Uterus (tissue), 4 donors: ENCODE results near the gene THSD4. TPM values are rescaled to one million over a fixed set of nuclear protein-coding genes. Genes with fewer than 3 reads are reported as not detected.

ENCODE experiments used
- DNase-seq, 2 donors: peaks; one replicate each; pipeline ENCODE4 v3.0.0-alpha.2; 2019 to 2020
- H3K27ac ChIP-seq, 2 donors: fragments of 200-600 bp; sonication (generic); 1 replicate in 1 of 2; 2 replicates in 1 of 2; pipeline ENCODE4 v1.5.1; 2016 to 2018
- H3K27me3 ChIP-seq, 2 donors: fragments of 200-600 bp; sonication (generic); one replicate each; pipeline ENCODE4 v1.5.1; 2018 to 2019; ENCODE audit warnings: control low read depth in 1 of 2
- H3K36me3 ChIP-seq, 2 donors: fragments of 200-600 bp; sonication (generic); one replicate each; pipeline ENCODE4 v1.5.1; 2019; ENCODE audit warnings: control low read depth in 1 of 2
- H3K4me1 ChIP-seq, 2 donors: fragments of 200-600 bp; sonication (generic); one replicate each; pipeline ENCODE4 v1.5.1; 2018 to 2019; ENCODE audit warnings: control low read depth in 1 of 2
- H3K4me3 ChIP-seq, 2 donors: fragments of 200-600 bp; sonication (generic); 1 replicate in 1 of 2; 2 replicates in 1 of 2; pipeline ENCODE4 v1.5.1; 2018 to 2019; ENCODE audit warnings: mild to moderate bottlenecking in 1 of 2
- H3K9me3 ChIP-seq, 2 donors: fragments of 200-600 bp; sonication (generic); one replicate each; pipeline ENCODE4 v1.5.1; 2019; ENCODE audit warnings: control low read depth in 1 of 2
- POLR2A ChIP-seq, 2 donors: fragments of 450-650 bp; IDR thresholded peaks; one replicate each; pipeline ENCODE4 v1.6.1; 2016; ENCODE audit warnings: antibody characterized with exemption in 2 of 2, mild to moderate bottlenecking in 1 of 2, moderate library complexity in 1 of 2
- intact Hi-C: fragments of 100-400 bp; cut with DNase I; formaldehyde crosslinking; loops from one replicate; pipeline ENCODE4 v1.15.1; 2023; ENCODE audit warnings: low total_unique reads
- total RNA-seq, 4 donors: library from RNA; depleted of rRNA in 3 of 4; stranded (reverse); fragments of >200 nt in 3 of 4; gene quantifications; one replicate each; pipeline versions ENCODE4 v1.1.0 to v1.2.4, GENCODE V29; 2014 to 2023
- TF ChIP-seq, protein P1 (sequence below), 4 experiments: fragments of 200-600 bp in 2 of 4; fragments of 450-650 bp in 2 of 4; sonication (generic) in 2 of 4; IDR thresholded peaks; one replicate each; pipeline ENCODE4 v1.5.1; 2016 to 2019; ENCODE audit warnings: antibody characterized with exemption in 4 of 4, mild to moderate bottlenecking in 2 of 4, moderate library complexity in 1 of 4
- donor health status: DM: yes; HTN: yes; CAD: no.

Gene THSD4
- total RNA-seq, 4 donors from 2014 or later: 7.1 to 144 (median 35.4) TPM

DNA sequence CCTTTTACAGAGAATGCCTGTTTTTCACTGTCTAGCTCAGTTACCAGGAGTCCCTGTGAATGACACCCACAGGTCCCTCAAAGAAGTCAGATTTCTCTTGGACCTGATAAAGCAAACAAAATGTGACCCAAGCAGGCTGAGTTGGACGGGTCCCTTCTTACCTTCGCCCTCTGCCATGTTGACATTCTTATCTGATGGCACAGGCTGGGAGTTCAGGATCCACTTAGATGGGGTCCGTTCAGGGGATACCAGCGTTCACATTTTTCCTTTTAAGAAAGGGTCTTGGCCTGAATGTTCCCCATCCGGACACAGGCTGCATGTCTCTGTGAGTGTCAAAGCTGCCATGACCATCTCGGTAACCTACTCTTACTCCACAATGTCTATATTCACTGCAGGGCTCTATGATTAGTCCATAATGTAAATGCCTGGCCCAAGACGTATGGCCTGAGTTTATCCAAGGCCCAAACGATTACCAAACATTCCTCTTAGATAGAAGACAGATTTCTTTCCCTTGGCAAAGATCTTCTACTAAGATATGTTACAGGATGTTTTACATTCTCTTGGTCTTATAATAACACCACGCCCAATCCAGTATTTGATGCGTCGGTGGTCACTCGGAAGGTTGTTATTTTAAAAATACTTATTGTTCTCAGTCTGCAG is 179.1 kb downstream of the THSD4 start:
- no peaks in the 10 kb centered on the region for H3K9me3 ChIP-seq
- no peak for DNase-seq
- intact Hi-C loops: no loop called here

GRCh38 chr15:71294911-71295602 is 179.8 kb downstream of the THSD4 start:
- Histone ChIP-seq H3K27me3 (no peaks in the 10 kb centered on the region), H3K27ac (peak overlapping the region; percentile 53 to 66), H3K9me3 (no peaks in the 10 kb centered on the region), H3K36me3 (no peaks in the 10 kb centered on the region), H3K4me1 (peaks cover 0 to 4% of the 10 kb centered on the region in 2 donors), H3K4me3 (no peak overlapping the region)
- DNase-seq: peak; percentile 33 to 59
- TF ChIP-seq, protein P1, sequence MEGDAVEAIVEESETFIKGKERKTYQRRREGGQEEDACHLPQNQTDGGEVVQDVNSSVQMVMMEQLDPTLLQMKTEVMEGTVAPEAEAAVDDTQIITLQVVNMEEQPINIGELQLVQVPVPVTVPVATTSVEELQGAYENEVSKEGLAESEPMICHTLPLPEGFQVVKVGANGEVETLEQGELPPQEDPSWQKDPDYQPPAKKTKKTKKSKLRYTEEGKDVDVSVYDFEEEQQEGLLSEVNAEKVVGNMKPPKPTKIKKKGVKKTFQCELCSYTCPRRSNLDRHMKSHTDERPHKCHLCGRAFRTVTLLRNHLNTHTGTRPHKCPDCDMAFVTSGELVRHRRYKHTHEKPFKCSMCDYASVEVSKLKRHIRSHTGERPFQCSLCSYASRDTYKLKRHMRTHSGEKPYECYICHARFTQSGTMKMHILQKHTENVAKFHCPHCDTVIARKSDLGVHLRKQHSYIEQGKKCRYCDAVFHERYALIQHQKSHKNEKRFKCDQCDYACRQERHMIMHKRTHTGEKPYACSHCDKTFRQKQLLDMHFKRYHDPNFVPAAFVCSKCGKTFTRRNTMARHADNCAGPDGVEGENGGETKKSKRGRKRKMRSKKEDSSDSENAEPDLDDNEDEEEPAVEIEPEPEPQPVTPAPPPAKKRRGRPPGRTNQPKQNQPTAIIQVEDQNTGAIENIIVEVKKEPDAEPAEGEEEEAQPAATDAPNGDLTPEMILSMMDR (IDR thresholded peaks at IDR 0.05): no peak
- TF ChIP-seq POLR2A (IDR thresholded peaks at IDR 0.05): no peak
- intact Hi-C loops: no loop called here

More for the DNA sequence above, 179.1 kb downstream of the THSD4 start:
- Histone ChIP-seq H3K36me3 (no peaks in the 10 kb centered on the region), H3K4me3 (no peak overlapping the region), H3K4me1 (peaks cover 0 to 4% of the 10 kb centered on the region in 2 donors), H3K27ac (peak overlapping the region; percentile 53 to 66), H3K27me3 (no peaks in the 10 kb centered on the region)
- TF ChIP-seq, protein P1 (IDR thresholded peaks at IDR 0.05): no peak

- DNase-seq: no peak
- Histone ChIP-seq H3K27me3 (no peaks in the 10 kb centered on the region), H3K36me3 (no peaks in the 10 kb centered on the region), H3K9me3 (no peaks in the 10 kb centered on the region), H3K27ac (peak overlapping the region; percentile 53 to 66), H3K4me3 (no peak overlapping the region), H3K4me1 (peaks cover 0 to 9% of the 10 kb centered on the region in 2 donors)
- intact Hi-C loops: no loop called here
- TF ChIP-seq POLR2A (IDR thresholded peaks at IDR 0.05): no peak
- TF ChIP-seq, protein P1 (IDR thresholded peaks at IDR 0.05): no peak
These were observed 180.5 kb downstream of the THSD4 start for GRCh38 chr15:71295603-71296314.

GRCh38 chr15:71296315-71296679 is 181.0 kb downstream of the THSD4 start:
- H3K27me3 ChIP-seq: no peaks in the 10 kb centered on the region
- H3K4me3 ChIP-seq: no peak overlapping the region
- TF ChIP-seq POLR2A (IDR thresholded peaks at IDR 0.05): no peak
- TF ChIP-seq, protein P1 (IDR thresholded peaks at IDR 0.05): no peak
- intact Hi-C loops: no loop called here
- no peaks in the 10 kb centered on the region for H3K36me3 ChIP-seq
- DNase-seq: no peak
- no peaks in the 10 kb centered on the region for H3K9me3 ChIP-seq
- peak overlapping the region in 1 of 2 donors; percentile 53 for H3K27ac ChIP-seq
- peaks cover 0 to 9% of the 10 kb centered on the region in 2 donors for H3K4me1 ChIP-seq
